GM18505 (cell line): ENCODE data around the gene SH2D4B.

Experiments used
- ATAC-seq: cut with Tn5 transposase; IDR thresholded peaks from one replicate; pipeline ENCODE4 v1.9.1; 2021; ENCODE audit not compliant: unreplicated experiment
- POLR2A ChIP-seq: IDR thresholded peaks from 4 replicates; pipeline ENCODE4 v1.6.1; 2011; ENCODE audit warnings: borderline replicate concordance; ENCODE audit not compliant: insufficient read depth, insufficient read length; ENCODE audit errors: extremely low read depth

The SH2D4B gene

DNA sequence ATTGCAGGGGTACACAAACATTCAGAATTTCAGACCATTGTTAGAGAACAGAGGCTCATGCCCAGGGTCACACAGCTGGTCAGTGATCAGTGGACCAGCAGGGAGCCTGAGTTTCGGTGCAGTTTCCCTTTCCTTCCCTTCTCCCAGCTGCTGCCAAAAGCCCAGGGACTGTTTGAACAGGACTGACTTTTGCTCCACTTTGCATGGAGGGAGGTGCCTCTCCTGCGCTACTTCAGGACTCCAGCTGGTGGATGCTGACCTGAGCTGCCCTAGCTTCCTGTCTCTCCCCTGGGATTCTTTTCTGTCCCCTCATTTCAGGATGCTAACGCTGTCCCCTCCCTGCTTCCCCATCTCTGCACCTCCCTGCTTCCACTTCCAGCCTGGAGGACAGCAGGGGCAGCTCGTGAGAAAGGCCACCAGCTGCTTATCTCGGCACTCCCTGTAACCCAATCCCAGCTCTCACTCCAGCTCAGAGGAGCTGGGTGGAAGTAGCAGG, 14.5 kb downstream of the SH2D4B start:
- TF ChIP-seq POLR2A, result no peak
- ATAC-seq, result no peak

DNA sequence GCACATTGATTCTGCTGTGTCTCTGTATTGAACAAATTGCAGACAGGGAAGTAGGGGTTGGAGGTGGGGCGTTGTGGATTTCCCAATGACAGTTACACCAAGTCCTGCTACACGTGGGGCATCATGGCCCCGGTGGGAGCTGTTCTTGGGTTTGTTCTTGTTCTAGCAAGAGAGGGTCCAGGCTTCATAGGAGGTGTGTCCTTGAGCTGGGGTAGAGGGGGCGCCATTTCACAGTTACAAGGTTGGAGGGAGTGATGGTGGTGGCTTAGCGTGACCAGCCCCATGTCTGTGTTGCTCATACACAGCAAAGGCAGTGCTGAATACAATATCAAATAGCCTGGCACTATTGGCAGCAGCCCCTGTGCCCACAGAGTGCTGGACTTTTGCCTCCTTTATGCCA, 15.7 kb downstream of the SH2D4B start:
- no peak for ATAC-seq
- TF ChIP-seq POLR2A, result no peak

DNA sequence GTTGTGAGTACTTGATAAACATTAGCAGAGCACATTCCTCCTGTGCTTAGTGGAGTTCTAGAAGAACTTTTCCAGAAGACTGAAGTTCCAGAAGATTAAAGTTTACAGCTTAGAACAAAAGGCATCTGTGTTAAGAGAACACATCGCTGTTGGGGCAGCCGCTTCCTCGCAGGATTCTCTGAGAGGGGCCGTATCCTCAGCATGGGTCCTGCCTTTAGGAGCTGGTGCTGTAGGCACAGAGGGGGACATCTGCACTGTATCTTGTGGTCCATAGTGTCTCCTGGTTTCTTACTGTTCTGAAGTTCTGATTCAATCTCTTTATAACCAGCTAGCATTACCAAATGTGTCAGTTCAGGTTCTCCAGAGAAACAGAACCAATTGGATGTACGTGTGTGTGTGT, 16.3 kb downstream of the SH2D4B start:
- no peak for TF ChIP-seq POLR2A
- ATAC-seq, result no peak

DNA sequence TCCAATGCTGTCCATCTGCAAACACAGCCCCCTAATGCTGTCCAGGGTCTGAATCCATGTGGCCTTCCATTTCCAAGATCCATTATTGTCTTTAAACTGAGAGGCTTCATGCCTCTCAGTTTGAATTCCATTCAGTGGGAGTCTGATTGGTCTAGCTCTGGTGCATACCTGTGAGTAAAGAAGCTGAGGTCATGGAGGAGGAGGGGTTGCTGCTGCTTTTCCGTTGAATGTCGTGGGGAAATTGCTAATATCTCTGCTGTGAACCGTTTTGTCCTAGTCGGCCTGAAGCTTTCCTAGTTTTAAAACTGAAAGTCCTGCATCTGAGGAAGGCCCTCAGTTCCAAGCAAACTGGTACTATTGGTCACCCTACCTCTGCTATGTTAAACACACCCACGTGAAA, 17.7 kb downstream of the SH2D4B start:
- TF ChIP-seq POLR2A, result no peak
- no peak for ATAC-seq

DNA sequence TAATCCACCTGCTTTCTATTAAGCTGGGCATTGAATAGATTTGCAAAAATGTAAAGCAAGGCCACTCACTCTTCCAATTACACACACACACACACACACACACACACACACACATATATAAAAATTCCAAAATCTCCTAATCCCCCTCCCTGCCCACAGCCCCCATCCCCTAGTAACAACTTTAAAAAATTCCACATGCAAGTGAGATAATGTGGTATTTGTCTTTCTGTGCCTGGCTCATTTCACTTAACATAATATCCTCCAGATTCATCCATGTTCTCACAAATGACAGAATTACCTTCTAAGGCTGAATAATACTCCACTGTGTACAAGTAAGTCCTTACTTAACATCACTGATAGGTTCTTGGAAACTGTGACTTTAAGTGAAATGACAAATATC, 24.2 kb downstream of the SH2D4B start:
- TF ChIP-seq POLR2A, result no peak
- ATAC-seq, result no peak

DNA sequence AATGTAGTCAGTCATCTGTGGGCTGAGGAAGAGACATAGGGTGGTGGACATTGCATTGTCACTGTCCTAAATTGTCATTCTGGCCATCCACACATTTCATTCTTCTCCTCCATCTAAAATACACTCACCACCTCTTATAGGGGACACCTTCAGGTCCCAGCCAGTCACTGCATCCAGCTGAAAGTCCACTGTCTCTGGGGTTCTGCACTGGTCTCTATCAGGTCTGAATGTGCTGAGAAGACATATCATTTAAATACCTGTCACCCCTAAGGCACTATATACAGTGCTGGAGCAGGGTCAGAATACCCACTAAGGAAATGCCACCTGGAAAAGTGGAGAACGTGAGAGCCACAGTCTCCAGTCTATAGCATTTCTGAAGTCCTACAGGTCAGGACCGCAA, 29.6 kb downstream of the SH2D4B start:
- no peak for TF ChIP-seq POLR2A
- no peak for ATAC-seq

DNA sequence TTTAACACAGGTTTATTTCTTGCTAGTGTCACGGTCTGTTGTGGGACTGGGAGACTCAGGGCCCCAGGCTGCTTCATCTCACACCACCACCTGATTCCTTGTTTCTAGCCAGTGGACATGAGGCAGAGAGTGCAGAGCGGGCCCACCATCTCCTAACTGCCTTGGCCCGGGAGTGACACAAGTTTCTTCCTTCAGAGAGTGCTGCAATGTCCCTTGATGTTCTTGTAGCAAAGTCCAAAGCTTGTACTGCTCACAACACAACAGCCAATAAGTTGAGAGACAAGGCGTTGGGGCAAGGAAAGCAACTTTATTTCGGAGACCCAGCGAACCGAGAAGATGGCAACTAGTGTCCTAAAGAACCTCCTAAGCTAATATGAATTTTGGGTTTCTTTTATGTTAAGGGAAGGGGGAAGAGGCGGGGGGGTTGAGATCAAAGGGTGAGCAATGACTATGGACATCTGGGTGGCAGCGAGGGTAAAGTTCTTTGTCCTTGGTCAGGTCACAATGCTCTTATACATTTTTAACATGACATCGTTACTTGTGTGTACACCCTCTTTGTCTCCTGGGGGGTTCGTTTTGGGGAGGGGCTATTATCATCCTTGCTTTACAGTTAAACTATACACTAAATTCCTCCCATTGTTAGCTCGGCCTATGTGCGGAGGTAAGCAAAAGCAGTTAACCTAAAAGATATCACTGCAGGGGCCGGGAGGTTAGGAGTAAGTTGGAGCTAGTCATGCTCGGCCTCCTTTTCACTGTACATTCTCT, 31.6 kb downstream of the SH2D4B start:
- no peak for TF ChIP-seq POLR2A
- ATAC-seq, result no peak

DNA sequence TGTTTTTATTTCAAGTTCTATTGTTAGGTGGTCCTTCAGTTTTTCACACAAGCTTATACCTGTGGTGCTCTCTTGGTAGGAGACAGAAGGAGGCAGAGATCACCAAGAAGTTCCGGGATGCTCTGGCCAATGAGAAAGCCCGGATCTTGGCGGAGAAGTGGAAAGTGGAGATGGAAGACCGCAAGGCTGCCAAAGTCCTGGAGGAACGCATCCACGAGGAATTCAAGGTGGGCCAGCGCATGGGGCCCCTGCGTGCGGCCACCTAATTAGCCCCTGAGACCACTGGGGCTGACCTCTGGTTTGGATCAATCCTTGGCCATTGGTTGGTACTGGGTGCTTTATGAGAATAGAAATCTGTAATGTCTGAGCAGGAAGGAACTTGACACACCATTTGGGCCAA, 33.6 kb downstream of the SH2D4B start:
- no peak for TF ChIP-seq POLR2A
- ATAC-seq, result no peak

DNA sequence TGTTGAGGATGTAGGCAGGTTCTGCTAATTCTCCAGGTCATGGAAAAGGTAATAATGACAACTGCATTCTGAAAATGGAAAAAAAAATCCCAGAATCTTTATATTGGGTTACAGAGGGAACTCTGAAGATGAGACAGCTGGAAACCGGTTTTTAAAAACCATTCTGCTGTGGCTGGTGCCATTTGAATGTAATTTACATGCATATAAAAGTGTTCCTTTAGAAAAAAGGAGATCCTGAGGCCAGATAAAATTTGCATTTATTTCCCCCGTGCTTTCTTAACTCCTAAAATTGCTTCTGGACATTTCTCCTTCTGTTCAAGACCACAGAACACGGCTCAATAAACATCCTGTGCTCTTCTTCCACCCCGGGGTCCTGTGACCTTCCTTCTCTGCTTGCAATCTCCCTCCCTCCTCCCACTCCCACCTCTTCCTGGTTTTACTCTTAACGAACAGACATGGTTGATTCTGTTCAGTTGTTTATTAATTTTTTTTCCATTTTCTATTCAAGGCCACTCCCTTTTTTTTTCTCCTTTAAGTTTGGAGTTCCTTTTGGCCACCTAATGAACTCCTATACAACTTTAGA, 41.6 kb downstream of the SH2D4B start:
- TF ChIP-seq POLR2A, result no peak
- no peak for ATAC-seq

DNA sequence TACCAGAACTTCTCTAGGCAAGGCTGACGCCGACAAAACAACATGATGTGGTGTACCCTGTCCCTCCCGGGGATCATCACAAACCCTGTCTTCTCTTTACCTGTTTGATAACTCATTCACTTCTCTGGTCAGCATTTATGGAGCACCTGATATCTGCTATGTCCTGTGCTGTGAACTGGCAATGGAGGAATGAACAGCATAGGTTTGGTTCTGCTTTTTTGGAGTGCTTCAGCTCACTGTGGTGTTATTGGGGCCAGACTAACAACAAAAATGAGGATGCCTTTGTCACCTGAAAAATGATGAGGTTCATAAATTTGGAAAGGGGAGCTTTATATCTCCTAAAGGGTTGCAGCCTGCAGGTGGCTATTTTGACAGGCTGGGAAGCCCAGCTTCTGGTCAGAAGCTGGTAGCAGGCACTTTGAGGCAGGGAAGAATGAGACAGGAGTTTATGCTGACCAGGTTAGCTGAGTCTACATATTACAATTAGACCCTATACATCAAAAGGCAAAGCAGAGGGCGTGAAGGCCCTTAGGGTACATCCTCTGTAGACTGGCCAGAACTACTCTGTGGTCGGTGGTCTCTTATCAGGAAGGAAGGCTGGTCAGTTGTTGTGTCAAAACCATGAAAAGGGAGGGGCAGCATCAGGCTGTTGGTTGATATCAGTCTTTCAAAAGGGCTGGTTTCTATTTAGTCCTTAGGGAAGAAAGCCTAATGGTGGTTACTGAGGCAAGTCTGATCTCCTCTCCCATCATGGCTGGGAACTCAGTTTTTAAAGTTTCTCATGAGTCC, 42.3 kb downstream of the SH2D4B start:
- TF ChIP-seq POLR2A, result no peak
- no peak for ATAC-seq

DNA sequence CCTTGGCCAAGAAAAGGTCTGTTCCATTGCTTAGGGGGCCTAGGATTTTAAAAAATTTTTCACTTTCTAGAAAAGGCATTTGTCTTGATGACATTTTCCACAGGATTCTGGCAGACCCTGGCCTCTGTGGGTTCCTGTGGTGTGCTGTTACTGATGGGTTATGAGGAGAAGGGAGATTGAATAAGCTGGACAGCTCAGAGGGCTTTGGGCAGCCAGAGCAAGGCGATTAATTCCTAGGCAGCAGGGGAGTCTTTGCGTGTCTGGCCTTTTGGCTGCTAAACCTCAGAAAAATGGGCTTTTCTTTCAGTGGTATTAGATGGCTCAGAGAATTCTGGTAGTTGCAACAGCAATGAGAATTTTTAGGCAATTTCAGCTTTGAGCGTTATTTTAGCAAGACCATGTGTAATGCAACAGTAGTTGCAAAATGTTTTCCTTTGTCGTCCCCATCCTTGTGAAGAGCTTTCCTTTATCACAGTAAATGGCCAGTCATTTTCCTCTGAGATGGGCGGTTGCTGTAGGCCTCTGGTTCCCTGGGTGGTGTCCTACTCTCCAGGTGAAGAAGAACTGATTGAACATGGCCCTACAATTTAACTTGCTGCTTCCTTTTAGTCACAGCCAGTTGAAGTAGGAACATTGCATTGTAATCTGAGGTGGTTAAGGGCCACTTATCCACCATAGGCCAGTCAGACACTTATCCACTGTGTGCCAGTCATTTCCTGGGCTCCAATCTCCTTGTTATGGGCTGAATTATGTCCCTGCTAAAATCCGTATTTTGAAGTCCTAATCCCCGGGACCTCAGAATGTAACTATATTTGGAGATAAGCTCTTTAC, 43.2 kb downstream of the SH2D4B start:
- ATAC-seq, result no peak
- no peak for TF ChIP-seq POLR2A

DNA sequence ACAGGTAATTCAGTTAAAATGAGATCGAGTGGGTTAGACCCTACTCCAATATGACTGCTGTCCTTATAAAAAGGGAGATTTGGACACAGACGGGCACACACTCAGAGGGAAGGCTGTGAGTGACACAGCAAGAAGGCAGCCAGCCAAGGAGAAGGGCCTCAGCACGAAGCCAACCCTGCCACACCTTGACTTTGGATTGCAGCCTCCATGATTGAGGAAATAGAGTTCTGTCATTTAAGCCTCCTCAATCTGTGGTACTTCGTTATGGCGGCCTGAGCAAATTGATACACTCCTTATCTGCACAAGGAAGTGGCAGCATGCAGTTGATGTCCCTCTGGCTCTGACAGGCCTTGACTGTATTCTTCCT, 43.8 kb downstream of the SH2D4B start:
- no peak for TF ChIP-seq POLR2A
- ATAC-seq, result no peak
